Measurements from ENCODE around the gene PNMA6F. TPM values are rescaled to one million over a fixed set of nuclear protein-coding genes. Genes with fewer than 3 reads are reported as not detected.

The PNMA6F gene
- total RNA-seq, 4 donors from 2014 or later = not detected

Other genes with a start within 250 kb of the PNMA6F start
- under 1 TPM in 3 of 4 donors, not detected in 1; 0.26 to 0.32 (median 0.30) TPM for gene PNMA6A, start 249.3 kb downstream of the PNMA6F start, total RNA-seq
- gene MAGEA1, start 142.5 kb downstream of the PNMA6F start, total RNA-seq = not detected
- 1 to 10 TPM; 2.3 to 4.3 (median 3.3) TPM for gene ZNF275, start 12.4 kb upstream of the PNMA6F start, total RNA-seq
- under 1 TPM in 1 of 4 donors, not detected in 3; 0.29 TPM for gene PNMA6E, start 79.6 kb upstream of the PNMA6F start, total RNA-seq
- under 1 TPM in 3 of 4 donors, not detected in 1; 0.26 to 0.38 (median 0.30) TPM for gene ZFP92, start 89.7 kb upstream of the PNMA6F start, total RNA-seq
- 10 to 100 TPM; 19.3 to 62.6 (median 50.7) TPM for gene TREX2, start 124.3 kb upstream of the PNMA6F start, total RNA-seq
- gene HAUS7, start 148.8 kb upstream of the PNMA6F start, total RNA-seq = 10 to 100 TPM; 16.4 to 43.4 (median 18.9) TPM
- gene BGN, start 173.2 kb upstream of the PNMA6F start, total RNA-seq = 100 to 1,000 TPM in 1 of 4 donors, 10 to 100 TPM in 3; 24.9 to 108 (median 67.3) TPM
- not detected for gene ATP2B3, start 195.9 kb upstream of the PNMA6F start, total RNA-seq

All from suprapubic skin (tissue), 4 donors.